ENCODE results near the gene SEMA4D. TPM values are rescaled to one million over a fixed set of nuclear protein-coding genes. Genes with fewer than 3 reads are reported as not detected.

Gene SEMA4D
- total and polyA plus RNA-seq, 2 of the 13 experiments (the other 11 are each of a cell fraction or from before 2014, with no cell fraction given), result 0.13 to 0.16 TPM

DNA sequence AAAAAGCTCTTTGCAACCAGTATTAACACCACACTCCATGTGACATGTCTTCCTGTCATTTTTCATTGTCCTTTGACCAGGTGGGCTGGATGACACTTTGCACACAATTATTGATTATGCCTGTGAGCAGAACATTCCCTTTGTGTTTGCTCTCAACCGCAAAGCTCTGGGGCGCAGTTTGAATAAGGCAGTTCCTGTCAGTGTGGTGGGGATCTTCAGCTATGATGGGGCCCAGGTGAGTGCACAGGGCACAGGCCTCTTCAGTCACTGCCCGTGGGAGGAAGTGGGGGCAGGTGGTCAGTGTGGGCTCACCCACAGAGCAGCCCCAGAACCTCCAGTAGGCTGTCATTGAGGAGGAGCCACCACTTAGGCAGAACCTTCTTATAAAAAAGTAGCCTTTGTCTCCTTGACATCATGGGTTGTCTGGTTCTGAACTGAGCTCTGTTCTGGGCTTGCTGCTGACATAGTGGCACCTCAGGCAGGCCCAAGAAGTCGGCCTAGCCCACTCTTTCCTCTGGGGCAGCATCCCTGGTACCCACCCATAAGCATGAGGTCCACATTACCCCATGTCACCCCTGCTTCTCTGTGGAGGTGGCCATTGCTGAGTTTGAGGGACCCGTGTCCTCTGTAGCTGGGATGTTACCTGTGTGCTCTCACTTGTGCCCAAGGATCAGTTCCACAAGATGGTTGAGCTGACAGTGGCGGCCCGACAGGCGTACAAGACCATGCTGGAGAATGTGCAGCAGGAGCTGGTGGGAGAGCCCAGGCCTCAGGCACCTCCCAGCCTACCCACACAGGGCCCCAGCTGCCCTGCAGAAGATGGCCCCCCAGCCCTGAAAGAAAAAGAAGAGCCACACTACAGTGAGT, 140.3 kb downstream of the SEMA4D start (continued):
- TF ChIP-seq IRF9 (CRISPR knock-in tag; IDR thresholded peaks at IDR 0.05; ENCODE audit: borderline replicate concordance), result peak; percentile 50; the same call in 1 of the 2 replicates
- TF ChIP-seq ZNF619 (CRISPR knock-in tag; IDR thresholded peaks at IDR 0.05), result no peak
- TF ChIP-seq HCFC1 (IDR thresholded peaks at IDR 0.05; ENCODE audit: low read depth, low read length), result no peak
- TF ChIP-seq SP1 (IDR thresholded peaks at IDR 0.05), result no peak
- no peak for TF ChIP-seq SP1 (CRISPR knock-in tag; IDR thresholded peaks at IDR 0.05)
- TF ChIP-seq ZNF205 (CRISPR knock-in tag; IDR thresholded peaks at IDR 0.05), result peak; percentile 91
- no peak for TF ChIP-seq ZNF224 (CRISPR knock-in tag; IDR thresholded peaks at IDR 0.05)
- peak; percentile 79; the same call in 1 of the 2 replicates for TF ChIP-seq TBX3 (IDR thresholded peaks at IDR 0.05; ENCODE audit: borderline replicate concordance)
- TF ChIP-seq ZBTB21 (CRISPR knock-in tag; IDR thresholded peaks at IDR 0.05), result peak; percentile 63
- TF ChIP-seq, protein P1, sequence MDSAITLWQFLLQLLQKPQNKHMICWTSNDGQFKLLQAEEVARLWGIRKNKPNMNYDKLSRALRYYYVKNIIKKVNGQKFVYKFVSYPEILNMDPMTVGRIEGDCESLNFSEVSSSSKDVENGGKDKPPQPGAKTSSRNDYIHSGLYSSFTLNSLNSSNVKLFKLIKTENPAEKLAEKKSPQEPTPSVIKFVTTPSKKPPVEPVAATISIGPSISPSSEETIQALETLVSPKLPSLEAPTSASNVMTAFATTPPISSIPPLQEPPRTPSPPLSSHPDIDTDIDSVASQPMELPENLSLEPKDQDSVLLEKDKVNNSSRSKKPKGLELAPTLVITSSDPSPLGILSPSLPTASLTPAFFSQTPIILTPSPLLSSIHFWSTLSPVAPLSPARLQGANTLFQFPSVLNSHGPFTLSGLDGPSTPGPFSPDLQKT (CRISPR knock-in tag; IDR thresholded peaks at IDR 0.05; ENCODE audit: borderline replicate concordance), result no peak
- TF ChIP-seq ZNF609 (CRISPR knock-in tag; IDR thresholded peaks at IDR 0.05; ENCODE audit: borderline replicate concordance), result peak; percentile 96
- no peak for TF ChIP-seq E2F1 (CRISPR knock-in tag; IDR thresholded peaks at IDR 0.05)
- no peak for TF ChIP-seq PREB (CRISPR knock-in tag; IDR thresholded peaks at IDR 0.05)
- no peak for TF ChIP-seq MAZ (IDR thresholded peaks at IDR 0.05; ENCODE audit: borderline replicate concordance, low read depth, low read length)
- TF ChIP-seq MAZ (CRISPR knock-in tag; IDR thresholded peaks at IDR 0.05; ENCODE audit: low read depth), result peak; percentile 34; the same call in 1 of the 2 replicates
- TF ChIP-seq KDM5B (CRISPR knock-in tag; IDR thresholded peaks at IDR 0.05; ENCODE audit: borderline replicate concordance), result peak; percentile 36; the same call in 1 of the 2 replicates
- peak; percentile 85 for TF ChIP-seq MAX (IDR thresholded peaks at IDR 0.05)
- TF ChIP-seq TFDP1 (CRISPR knock-in tag; IDR thresholded peaks at IDR 0.05; ENCODE audit: borderline replicate concordance), result no peak
